HL-60/S4 treated with phorbol 12-myristate 13-acetate at 8.2 ng/mL for 4 days and 3 days (cell line): ENCODE measurements around the gene PWWP2A.

Source experiments
- in situ Hi-C: fragments of 300-500 bp; cut with MboI; formaldehyde crosslinking; loops from 2 replicates; pipeline ENCODE4 v1.15.0; 2022; ENCODE audit warnings: low sequenced_read_pairs

PWWP2A gene

DNA sequence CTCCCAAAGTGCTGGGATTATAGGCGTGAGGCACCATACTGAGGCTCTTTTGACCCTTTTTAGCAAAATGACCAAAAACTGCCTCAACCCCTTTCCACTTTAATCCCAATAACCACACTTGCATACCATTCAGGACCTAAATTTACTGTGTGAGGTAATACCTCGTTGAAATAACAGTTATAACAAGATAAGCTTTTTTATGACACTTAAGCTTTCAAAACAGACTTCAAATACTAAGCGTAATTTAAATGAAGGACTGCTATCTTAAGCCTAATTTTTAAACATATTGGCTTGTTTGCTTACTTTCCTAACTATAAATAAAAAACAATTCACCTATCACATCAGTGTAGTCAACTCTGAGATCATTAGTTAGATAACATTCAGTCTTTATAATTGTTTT is 37.8 kb downstream of the PWWP2A start:
- in situ Hi-C loops, result no loop called here

- in situ Hi-C loops, result no loop called here
Observed at GRCh38 chr5:160079753-160080152, 39.5 kb downstream of the PWWP2A start.

DNA sequence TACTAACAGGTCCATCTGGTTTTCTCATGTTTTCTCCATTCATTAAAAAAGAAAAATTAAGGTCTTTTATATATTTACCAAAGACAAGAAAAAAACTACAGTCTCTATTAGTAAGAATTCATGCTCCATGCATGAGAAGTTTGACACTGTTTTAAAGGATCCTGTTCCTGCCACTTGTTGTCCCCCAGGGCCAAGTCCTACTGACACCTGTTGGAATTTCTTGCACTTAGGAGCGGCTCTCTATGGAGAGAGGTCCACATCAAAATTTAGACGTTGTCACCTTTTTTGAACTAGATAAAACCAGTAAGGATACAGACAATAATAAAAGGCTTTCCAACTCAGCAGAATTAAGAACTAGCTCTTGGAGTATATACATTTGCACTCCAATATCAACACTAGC is 42.3 kb downstream of the PWWP2A start:
- in situ Hi-C loops, result no loop called here

DNA sequence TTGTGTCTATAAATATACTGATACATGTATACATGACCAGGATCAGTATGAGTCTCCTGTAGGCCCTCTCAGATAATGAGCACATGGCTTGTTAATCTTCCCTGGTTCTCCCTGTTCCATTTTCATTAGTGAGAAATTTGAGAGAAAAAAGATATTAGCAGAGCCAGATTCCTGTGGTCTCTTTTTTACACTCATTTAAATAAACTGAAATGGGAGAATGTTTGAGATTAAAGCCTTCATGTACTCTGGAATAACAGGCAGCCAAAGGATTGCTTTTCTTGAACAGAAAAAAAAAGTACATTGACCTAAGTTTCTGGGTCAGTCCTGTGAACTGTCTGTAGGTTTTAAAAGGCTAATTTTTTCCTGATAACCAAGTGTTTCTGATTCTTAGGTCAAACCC is 44.2 kb downstream of the PWWP2A start:
- in situ Hi-C loops, result no loop called here

GRCh38 chr5:160071916-160072315 is 47.3 kb downstream of the PWWP2A start:
- in situ Hi-C loops, result loop anchor here (25.0 kb wide), 1 partner anchor 265 kb away; no protein-coding TSS in a partner anchor

DNA sequence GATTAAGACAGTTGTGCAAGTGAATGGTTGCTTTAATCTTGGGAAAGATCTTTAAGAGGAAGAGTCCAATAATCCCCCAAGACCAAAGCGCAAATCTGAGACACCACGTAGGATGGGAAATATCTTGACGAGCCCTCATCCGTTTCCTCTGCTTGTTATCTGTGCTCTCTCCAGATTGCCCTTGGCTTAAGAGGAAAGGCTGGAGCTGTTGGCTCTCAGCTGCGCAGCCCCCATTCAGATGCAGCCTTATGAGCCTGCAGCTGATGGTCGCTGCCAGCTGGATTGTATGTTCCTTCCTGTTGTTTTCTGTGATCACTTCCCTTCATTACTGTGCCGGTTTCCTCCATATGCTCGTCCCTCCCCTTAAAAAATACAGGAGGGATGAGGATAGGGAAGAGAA is 47.7 kb downstream of the PWWP2A start:
- in situ Hi-C loops, result loop anchor here (25.0 kb wide), 1 partner anchor 266 kb away; no protein-coding TSS in a partner anchor

GRCh38 chr5:160069120-160069519 is 50.1 kb downstream of the PWWP2A start:
- in situ Hi-C loops, result loop anchor here (25.0 kb wide), 1 partner anchor 268 kb away; no protein-coding TSS in a partner anchor

- in situ Hi-C loops, result loop anchor here (25.0 kb wide), 1 partner anchor 272 kb away; no protein-coding TSS in a partner anchor
Observed at GRCh38 chr5:160064995-160065614, 54.1 kb downstream of the PWWP2A start.

GRCh38 chr5:160064417-160064810 is 54.8 kb downstream of the PWWP2A start:
- in situ Hi-C loops, result loop anchor here (25.0 kb wide), 1 partner anchor 273 kb away; no protein-coding TSS in a partner anchor

DNA sequence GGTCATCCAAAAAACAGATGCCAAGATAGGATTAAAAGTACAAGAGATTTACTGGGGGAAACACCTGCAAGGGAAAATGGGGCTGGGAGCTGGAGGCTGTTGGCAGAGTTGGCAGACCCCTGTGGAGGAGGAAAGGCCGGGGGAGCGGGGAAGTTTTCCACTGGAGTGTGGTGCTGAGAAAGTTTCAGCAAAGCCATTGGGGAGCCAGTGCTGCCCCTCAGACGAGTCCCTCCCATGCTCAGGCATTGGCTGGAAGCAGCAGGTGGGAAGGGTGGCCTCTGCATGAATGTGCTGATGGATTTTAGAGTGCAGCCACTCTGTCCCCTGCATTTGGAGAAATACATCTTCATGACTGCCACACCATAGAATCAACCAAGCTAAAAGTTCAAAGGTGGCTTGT is 57.5 kb downstream of the PWWP2A start:
- in situ Hi-C loops, result loop anchor here (25.0 kb wide), 1 partner anchor 276 kb away; no protein-coding TSS in a partner anchor

DNA sequence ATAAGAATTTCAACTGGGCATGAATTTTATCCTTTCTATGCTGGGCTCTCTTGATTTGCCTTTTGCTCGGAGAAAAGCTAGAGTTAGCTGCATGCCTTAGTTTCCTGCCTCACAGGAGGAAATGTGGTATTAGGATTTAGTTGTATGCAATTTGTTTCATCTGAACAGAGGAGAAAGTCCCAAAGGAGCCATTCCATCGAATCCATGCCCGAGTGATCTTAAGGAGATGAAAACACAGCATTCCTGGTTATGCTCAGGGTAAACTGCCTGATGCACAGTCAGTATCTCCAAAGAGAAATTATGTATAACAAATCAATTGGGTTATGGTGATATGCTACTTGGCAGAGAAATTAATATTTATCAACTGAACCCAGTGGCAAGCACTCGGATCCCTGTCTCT is 59.2 kb downstream of the PWWP2A start:
- in situ Hi-C loops, result loop anchor here (25.0 kb wide), 1 partner anchor 277 kb away; no protein-coding TSS in a partner anchor

- in situ Hi-C loops, result loop anchor here (25.0 kb wide), 1 partner anchor 280 kb away; no protein-coding TSS in a partner anchor
Observed at GRCh38 chr5:160057256-160057655, 62.0 kb downstream of the PWWP2A start.

DNA sequence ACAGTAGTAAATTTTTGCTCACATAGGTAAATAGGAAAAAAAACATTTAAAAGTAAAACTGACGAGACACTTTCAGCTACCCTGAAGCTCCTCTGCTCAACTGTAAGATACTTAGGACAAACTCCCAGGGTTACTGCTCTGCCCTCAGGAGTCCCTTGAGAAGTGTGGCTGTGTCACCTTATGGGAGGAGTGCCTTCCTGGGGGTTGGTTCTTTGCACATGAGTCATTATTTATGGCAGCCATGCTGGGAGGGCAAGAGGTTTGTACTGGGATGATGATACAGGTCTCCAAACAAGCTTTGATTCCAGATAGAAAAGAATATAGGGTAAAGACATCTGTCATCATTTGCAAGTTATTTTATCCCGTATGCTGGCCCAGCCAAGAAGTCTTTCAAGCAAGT is 64.4 kb downstream of the PWWP2A start:
- in situ Hi-C loops, result loop anchor here (25.0 kb wide), 1 partner anchor 282 kb away; no protein-coding TSS in a partner anchor

DNA sequence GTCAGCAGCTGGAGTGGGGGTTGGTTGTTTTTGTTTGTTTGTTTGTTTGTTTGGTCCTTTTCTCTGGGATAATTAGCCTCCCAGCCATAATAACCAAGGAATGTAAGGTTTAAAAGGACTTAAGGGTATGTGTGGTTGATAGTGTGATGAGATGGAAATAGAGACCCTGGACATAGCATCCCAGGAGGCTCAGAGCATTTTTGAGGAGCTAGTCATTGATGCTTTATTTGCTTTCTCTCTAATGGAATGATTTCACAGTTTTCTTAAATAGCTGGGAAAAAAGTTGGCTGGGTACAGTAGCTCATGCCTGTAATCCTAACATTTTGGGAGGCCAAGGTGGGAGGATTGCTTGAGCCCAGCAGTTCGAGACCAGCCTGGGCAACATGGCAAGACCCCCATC is 65.2 kb downstream of the PWWP2A start:
- in situ Hi-C loops, result loop anchor here (25.0 kb wide), 1 partner anchor 283 kb away; no protein-coding TSS in a partner anchor

DNA sequence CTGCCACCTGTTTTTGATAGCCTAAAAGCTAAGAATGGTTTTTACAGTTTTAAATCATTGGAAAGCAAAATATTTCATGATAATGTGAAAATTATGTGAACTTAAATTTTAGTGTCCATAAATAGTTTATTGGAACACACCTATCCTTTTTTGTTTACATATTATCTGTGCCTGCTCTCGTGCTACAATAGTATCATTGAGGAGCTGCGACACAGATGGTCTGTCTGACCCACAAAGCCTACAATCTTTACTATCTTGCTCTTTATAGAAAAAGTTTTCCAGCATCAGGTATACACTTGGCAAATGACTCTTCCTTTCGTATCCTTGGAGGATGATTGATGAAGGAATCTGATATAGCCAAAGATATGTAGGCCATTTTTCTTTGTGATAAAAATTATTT is 70.2 kb downstream of the PWWP2A start:
- in situ Hi-C loops, result no loop called here

- in situ Hi-C loops, result no loop called here
Observed at GRCh38 chr5:160048131-160048530, 71.1 kb downstream of the PWWP2A start.

DNA sequence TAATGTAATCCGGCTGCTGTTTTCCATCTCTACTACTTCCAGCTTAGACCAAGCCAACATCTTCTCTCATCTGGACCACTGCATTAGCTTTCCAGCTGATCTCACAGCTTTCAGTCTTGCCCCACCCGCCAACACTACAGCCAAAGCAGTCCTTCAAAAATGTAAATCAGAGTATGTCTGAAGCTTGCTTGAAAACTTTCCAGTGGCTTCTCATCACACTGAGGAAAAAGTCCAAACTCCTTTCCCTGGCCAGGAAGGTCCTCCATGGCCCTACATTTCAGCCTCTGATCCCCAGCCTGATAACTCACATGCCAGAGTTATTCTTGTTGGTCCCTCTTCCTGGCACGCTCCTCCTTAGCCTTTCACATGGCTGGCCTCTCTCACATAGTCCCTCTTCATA is 71.8 kb downstream of the PWWP2A start:
- in situ Hi-C loops, result no loop called here

DNA sequence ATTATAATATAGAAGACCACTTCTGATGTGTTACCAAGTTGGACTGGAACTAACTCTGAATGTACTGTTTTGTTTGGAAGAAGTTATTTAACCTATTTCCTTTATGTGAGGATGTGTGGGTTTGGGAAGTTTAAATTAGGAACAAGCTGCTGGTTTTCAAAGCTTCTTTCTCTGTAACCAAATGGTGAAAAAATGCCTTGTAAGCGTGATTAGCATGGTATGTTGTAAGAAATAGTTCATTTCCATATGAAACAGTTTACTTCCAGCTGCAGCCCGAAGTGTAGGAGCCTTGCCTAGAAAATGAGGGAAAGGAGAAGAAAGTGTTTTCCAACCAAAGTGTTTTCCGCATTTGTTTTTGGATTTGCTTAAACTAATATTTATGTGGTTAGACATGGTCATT is 74.3 kb downstream of the PWWP2A start:
- in situ Hi-C loops, result no loop called here

DNA sequence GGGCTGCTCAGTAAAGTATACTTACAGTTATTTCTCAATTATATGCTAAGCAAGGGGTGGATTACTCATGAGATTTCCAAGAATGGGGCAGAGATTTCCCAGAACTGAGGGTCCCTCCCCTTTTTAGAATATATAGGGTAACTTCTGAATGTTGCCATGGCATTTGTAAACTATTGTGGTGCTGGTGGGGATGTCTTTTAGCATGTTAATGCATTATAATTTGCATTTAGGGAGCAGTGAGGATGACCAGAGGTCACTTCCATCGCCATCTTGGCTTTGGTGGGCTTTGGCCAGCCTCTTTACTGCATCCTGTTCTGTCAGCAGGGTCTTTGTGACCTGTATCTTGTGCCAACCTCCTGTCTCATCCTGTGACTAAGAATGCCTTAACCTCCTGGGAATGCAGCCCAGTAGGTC is 74.9 kb downstream of the PWWP2A start:
- in situ Hi-C loops, result no loop called here

GRCh38 chr5:160042671-160043070 is 76.6 kb downstream of the PWWP2A start:
- in situ Hi-C loops, result no loop called here
